SK-N-SH (cell line): ENCODE results near the gene IL20RB. TPM values are rescaled to one million over a fixed set of nuclear protein-coding genes. Genes with fewer than 3 reads are reported as not detected.

Experiments
- CTCF ChIA-PET: fragments of 300-600, 350-600 bp; formaldehyde crosslinking; extraction: SDS; loops from one replicate; lab custom pipeline; 2021; lab: Yijun Ruan, JAX
- POLR2A ChIA-PET: fragments of 350-600 bp; sonication (Branson Sonifier 250); formaldehyde crosslinking; extraction: SDS; loops from one replicate; lab custom pipeline; 2020; ENCODE audit warnings: antibody characterized with exemption, inconsistent platforms; lab: Yijun Ruan, JAX
- DNase-seq: peaks from one replicate; pipeline ENCODE4 v3.0.0; 2012
- H2AFZ ChIP-seq: fragments of 200-600 bp; sonication (generic); 2 replicates; pipeline ENCODE4 v1.8.1; 2016; ENCODE audit warnings: antibody characterized with exemption, mild to moderate bottlenecking, low read depth
- H3F3A ChIP-seq: fragments of 200-600 bp; sonication (generic); replicated peaks from 2 replicates; pipeline ENCODE3; 2016; ENCODE audit warnings: antibody characterized with exemption, mild to moderate bottlenecking; ENCODE audit not compliant: insufficient read depth
- H3K27ac ChIP-seq, 2 experiments: fragments of 200-500 bp in 1 of 2; fragments of 200-600 bp in 1 of 2; sonication (Bioruptor generic) in 1 of 2; sonication (generic), shearing (Covaris generic) in 1 of 2; 2 replicates each; pipeline versions ENCODE4 v1.5.1 to v1.6.1; 2014 to 2016; ENCODE audit warnings: low read depth in 2 of 2, inconsistent platforms in 1 of 2, low read length in 1 of 2, mild to moderate bottlenecking in 1 of 2, mixed read lengths in 1 of 2
- H3K27me3 ChIP-seq: fragments of 200-600 bp; sonication (generic), shearing (Covaris generic); 2 replicates; pipeline ENCODE4 v1.6.1; 2016; ENCODE audit warnings: mixed run types; ENCODE audit not compliant: insufficient read depth
- H3K36me3 ChIP-seq, 2 experiments: fragments of 200-500 bp in 1 of 2; fragments of 200-600 bp in 1 of 2; sonication (Bioruptor generic) in 1 of 2; sonication (generic) in 1 of 2; replicated peaks in 1 of 2; 2 replicates each; pipeline versions ENCODE3 to v1.5.1; 2014 to 2016; ENCODE audit warnings: low read length in 1 of 2, mild to moderate bottlenecking in 1 of 2; ENCODE audit not compliant: insufficient read depth in 2 of 2, control insufficient read depth in 1 of 2
- H3K4me1 ChIP-seq, 2 experiments: fragments of 200-500 bp in 1 of 2; fragments of 200-600 bp in 1 of 2; sonication (Bioruptor generic) in 1 of 2; sonication (generic), shearing (Covaris generic) in 1 of 2; 2 replicates each; pipeline versions ENCODE4 v1.5.1 to v1.6.1; 2014 to 2016; ENCODE audit warnings: low read depth in 1 of 2, low read length in 1 of 2, mixed run types in 1 of 2; ENCODE audit not compliant: insufficient read depth in 2 of 2, control insufficient read depth in 1 of 2
- H3K4me2 ChIP-seq: fragments of 200-600 bp; sonication (generic), shearing (Covaris generic); 2 replicates; pipeline ENCODE4 v1.6.1; 2017; ENCODE audit warnings: mixed run types
- H3K4me3 ChIP-seq, 2 experiments: fragments of 200-500 bp in 1 of 2; fragments of 200-600 bp in 1 of 2; sonication (Bioruptor generic) in 1 of 2; sonication (generic), shearing (Covaris generic) in 1 of 2; 2 replicates each; pipeline versions ENCODE4 v1.5.1 to v1.8.1; 2014 to 2016; ENCODE audit warnings: low read depth in 2 of 2, inconsistent platforms in 1 of 2, low read length in 1 of 2, mild to moderate bottlenecking in 1 of 2, mixed read lengths in 1 of 2, moderate library complexity in 1 of 2
- H3K79me2 ChIP-seq: fragments of 200-600 bp; sonication (generic); 2 replicates; pipeline ENCODE4 v1.8.1; 2017; ENCODE audit warnings: mild to moderate bottlenecking; ENCODE audit not compliant: insufficient read depth
- H3K9ac ChIP-seq: fragments of 200-600 bp; sonication (generic); 2 replicates; pipeline ENCODE4 v1.6.1; 2017; ENCODE audit warnings: mixed run types
- H3K9me2 ChIP-seq: fragments of 200-600 bp; sonication (generic); 2 replicates; pipeline ENCODE4 v1.6.1; 2017; ENCODE audit warnings: mixed run types
- H3K9me3 ChIP-seq: fragments of 200-600 bp; sonication (generic); 2 replicates; pipeline ENCODE4 v1.6.1; 2017; ENCODE audit warnings: mixed run types, mild to moderate bottlenecking, moderate library complexity
- H4K20me1 ChIP-seq: fragments of 200-600 bp; sonication (generic); 2 replicates; pipeline ENCODE4 v1.6.1; 2017; ENCODE audit warnings: mild to moderate bottlenecking, mixed run types; ENCODE audit not compliant: insufficient read depth
- CHD2 ChIP-seq: fragments of 150-350 bp; IDR thresholded peaks from 2 replicates; pipeline ENCODE4 v1.6.1; 2018; ENCODE audit warnings: low read length; ENCODE audit not compliant: partially characterized antibody
- ELF1 ChIP-seq: IDR thresholded peaks from 2 replicates; pipeline ENCODE4 v1.4.0; 2012
- FOSL2 ChIP-seq: IDR thresholded peaks from 2 replicates; pipeline ENCODE4 v1.4.0; 2012; ENCODE audit warnings: low read depth, mild to moderate bottlenecking, moderate library complexity, borderline replicate concordance
- FOXJ3 ChIP-seq: sonication (generic); formaldehyde crosslinking; IDR thresholded peaks from 2 replicates; pipeline ENCODE4 v1.5.1; 2020; ENCODE audit warnings: mild to moderate bottlenecking, missing genetic modification reagents
- GATA2 ChIP-seq: sonication (generic); formaldehyde crosslinking; IDR thresholded peaks from 2 replicates; pipeline ENCODE4 v1.5.0; 2020; ENCODE audit warnings: mild to moderate bottlenecking, missing genetic modification reagents
- IRF3 ChIP-seq: fragments of 150-350 bp; IDR thresholded peaks from 2 replicates; pipeline ENCODE4 v1.6.1; 2016; ENCODE audit warnings: mild to moderate bottlenecking, low read depth, low read length
- MXI1 ChIP-seq: IDR thresholded peaks from 2 replicates; pipeline ENCODE4 v1.6.1; 2012; ENCODE audit warnings: mild to moderate bottlenecking, low read depth, low read length, improper control_type of control experiment
- NFIC ChIP-seq: IDR thresholded peaks from 2 replicates; pipeline ENCODE4 v1.4.0; 2012; ENCODE audit warnings: borderline replicate concordance
- NRF1 ChIP-seq: IDR thresholded peaks from 2 replicates; pipeline ENCODE4 v1.6.1; 2012; ENCODE audit warnings: low read depth, mild to moderate bottlenecking, low read length
- RAD21 ChIP-seq: IDR thresholded peaks from 2 replicates; pipeline ENCODE4 v1.6.1; 2012; ENCODE audit warnings: mild to moderate bottlenecking, low read length
- RCOR1 ChIP-seq: fragments of 150-350 bp; IDR thresholded peaks from 2 replicates; pipeline ENCODE4 v1.6.1; 2017; ENCODE audit warnings: antibody characterized with exemption, low read length
- REST ChIP-seq: IDR thresholded peaks from 2 replicates; pipeline ENCODE4 v1.6.1; 2012; ENCODE audit warnings: mild to moderate bottlenecking, low read depth, low read length, moderate library complexity
- RFX5 ChIP-seq: IDR thresholded peaks from 2 replicates; pipeline ENCODE4 v1.6.1; 2012; ENCODE audit warnings: mild to moderate bottlenecking, improper control_type of control experiment, low read length
- RXRA ChIP-seq: IDR thresholded peaks from 2 replicates; pipeline ENCODE4 v1.4.0; 2012; ENCODE audit warnings: low read depth, mild to moderate bottlenecking, borderline replicate concordance
- SIN3A ChIP-seq: IDR thresholded peaks from 2 replicates; pipeline ENCODE4 v1.6.1; 2012; ENCODE audit warnings: low read depth, mild to moderate bottlenecking, low read length, moderate library complexity, borderline replicate concordance
- USF1 ChIP-seq: IDR thresholded peaks from 2 replicates; pipeline ENCODE4 v1.4.0; 2012; ENCODE audit warnings: low read depth, borderline replicate concordance
- YY1 ChIP-seq: IDR thresholded peaks from 2 replicates; pipeline ENCODE4 v1.4.0; 2012; ENCODE audit warnings: low read depth, mild to moderate bottlenecking
- ZBTB33 ChIP-seq: IDR thresholded peaks from 2 replicates; pipeline ENCODE4 v1.4.0; 2012; ENCODE audit warnings: low read depth, borderline replicate concordance
- WGBS: methylation state at CpG from one replicate; pipeline ENCODE4 v1.1.6; 2017; ENCODE audit warnings: low lambda C conversion rate; 5-methylcytosine and 5-hydroxymethylcytosine counted together
- polyA plus RNA-seq, 3 experiments: library from polyadenylated mRNA; depleted of rRNA; stranded (reverse); fragments of >200 nt; gene quantifications; 2 replicates each; pipeline ENCODE4 v1.2.3, GENCODE V29; 2012
- TF ChIP-seq, protein P1 (sequence below): IDR thresholded peaks from 2 replicates; pipeline ENCODE4; 2012

Gene IL20RB
- polyA plus RNA-seq, 1 of the 3 experiments (the other 2 are of a cell fraction) = 0.58 TPM

GRCh38 chr3:136910697-136911096 lies 47.1 kb upstream of the IL20RB start:
- Histone ChIP-seq H4K20me1 (peaks cover 16% of the 10 kb centered on the region), H3K4me2 (no peak overlapping the region), H3K4me1 (no peaks in the 10 kb centered on the region; a peak in 1 of 4 replicates), H3K9ac (no peak overlapping the region), H2AFZ (no peak overlapping the region), H3K27me3 (no peaks in the 10 kb centered on the region), H3K9me3 (no peaks in the 10 kb centered on the region), H3K9me2 (no peaks in the 10 kb centered on the region), H3K79me2 (peaks cover 100% of the 10 kb centered on the region), H3K27ac (no peak overlapping the region), H3K4me3 (no peak overlapping the region), H3F3A (peaks cover 11% of the 10 kb centered on the region), H3K36me3 (no peaks in the 10 kb centered on the region)
- WGBS = 94% methylated on average over 2 of the region's 2 CpGs
- POLR2A ChIA-PET = no interaction called here
- CTCF ChIA-PET = interaction anchor here (1.5 kb wide), 1 partner anchor 158 kb away, joined by 5 read pairs; the partner anchor contains the start of gene STAG1
- TF ChIP-seq NRF1 (no peak), SIN3A (no peak), MXI1 (no peak), GATA2 (no peak), ELF1 (no peak), RFX5 (no peak), RCOR1 (no peak), IRF3 (no peak), RAD21 (no peak), FOSL2 (no peak), USF1 (no peak), REST (no peak), RXRA (no peak), YY1 (no peak), CHD2 (no peak), FOXJ3 (no peak), NFIC (no peak), ZBTB33 (no peak)
- TF ChIP-seq, protein P1, sequence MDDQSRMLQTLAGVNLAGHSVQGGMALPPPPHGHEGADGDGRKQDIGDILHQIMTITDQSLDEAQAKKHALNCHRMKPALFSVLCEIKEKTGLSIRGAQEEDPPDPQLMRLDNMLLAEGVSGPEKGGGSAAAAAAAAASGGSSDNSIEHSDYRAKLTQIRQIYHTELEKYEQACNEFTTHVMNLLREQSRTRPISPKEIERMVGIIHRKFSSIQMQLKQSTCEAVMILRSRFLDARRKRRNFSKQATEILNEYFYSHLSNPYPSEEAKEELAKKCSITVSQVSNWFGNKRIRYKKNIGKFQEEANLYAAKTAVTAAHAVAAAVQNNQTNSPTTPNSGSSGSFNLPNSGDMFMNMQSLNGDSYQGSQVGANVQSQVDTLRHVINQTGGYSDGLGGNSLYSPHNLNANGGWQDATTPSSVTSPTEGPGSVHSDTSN = no peak
- no peak for DNase-seq
